ENCODE results near the gene IFNL3.

DNA sequence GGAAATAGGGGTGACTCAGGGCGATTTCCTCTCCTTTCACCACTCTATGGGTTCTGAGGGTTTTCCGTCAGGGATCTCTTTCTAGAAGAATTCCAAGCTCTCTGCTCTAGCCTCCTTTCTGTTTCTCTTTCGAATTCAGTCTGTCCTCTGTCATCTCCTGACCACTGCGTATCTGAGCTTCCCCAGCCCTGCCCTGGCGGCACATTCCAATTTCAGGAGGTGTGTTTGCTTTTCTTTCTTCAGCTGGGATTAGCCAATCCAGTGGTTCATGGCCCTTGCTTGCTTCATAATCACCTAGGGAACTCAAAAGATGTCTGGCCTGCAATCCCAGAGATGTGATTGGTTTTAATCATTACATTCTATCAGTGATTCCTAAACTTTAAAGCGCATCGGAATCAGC lies 32.8 kb upstream of the IFNL3 start:
- no peak for TF ChIP-seq EZH2 (IDR thresholded peaks at IDR 0.05; ENCODE audit: low read depth)
- TF ChIP-seq CTCF (conservative IDR thresholded peaks at IDR 0.05) = no peak

All from PC-9 (cell line).